HT-29 (cell line): ENCODE data around the gene CAPNS2. TPM values are rescaled to one million over a fixed set of nuclear protein-coding genes. Genes with fewer than 3 reads are reported as not detected.
"Not testable (repeated sequence)": the region's sequence is repeated elsewhere in the genome, so short reads cannot be mapped to it uniquely, and the experiment has no call there.

ENCODE experiments used
- DNase-seq: peaks from one replicate; pipeline ENCODE4 v3.0.0-alpha.2; 2015; ENCODE audit warnings: low spot score
- total RNA-seq: library from RNA; depleted of rRNA; stranded (reverse); fragments of >200 nt; shearing (Covaris generic); gene quantifications from 2 replicates; pipeline ENCODE4 v1.2.3, GENCODE V29; 2014; rRNA removed

Gene CAPNS2
- total RNA-seq, 1 experiment from 2014 or later, result 0.23 TPM

- no peak for DNase-seq
Observed at GRCh38 chr16:55567382-55567781, 898 bp downstream of the CAPNS2 start.

GRCh38 chr16:55568207-55568606 is 1.7 kb downstream of the CAPNS2 start:
- DNase-seq, result no peak

GRCh38 chr16:55569025-55569424 is 2.5 kb downstream of the CAPNS2 start:
- no peak for DNase-seq

GRCh38 chr16:55570159-55570558 is 3.7 kb downstream of the CAPNS2 start:
- DNase-seq, result no peak

GRCh38 chr16:55571191-55571897 is 4.9 kb downstream of the CAPNS2 start:
- no peak for DNase-seq

GRCh38 chr16:55572439-55572838 is 6.0 kb downstream of the CAPNS2 start:
- DNase-seq, result peak; percentile 7

- no peak for DNase-seq
Observed at GRCh38 chr16:55574811-55575210, 8.3 kb downstream of the CAPNS2 start.

GRCh38 chr16:55575496-55575895 is 9.0 kb downstream of the CAPNS2 start:
- no peak for DNase-seq

GRCh38 chr16:55576384-55576783 is 9.9 kb downstream of the CAPNS2 start:
- no peak for DNase-seq

- DNase-seq, result no peak
Observed at GRCh38 chr16:55577887-55578286, 11.4 kb downstream of the CAPNS2 start.

GRCh38 chr16:55585631-55586030 is 19.1 kb downstream of the CAPNS2 start:
- DNase-seq, result no peak

- no peak for DNase-seq
Observed at GRCh38 chr16:55588799-55589198, 22.3 kb downstream of the CAPNS2 start.

- DNase-seq, result no peak
Observed at GRCh38 chr16:55592306-55592705, 25.8 kb downstream of the CAPNS2 start.

GRCh38 chr16:55597928-55598327 is 31.4 kb downstream of the CAPNS2 start:
- DNase-seq, result peak; percentile 30

GRCh38 chr16:55605754-55606336 is 39.4 kb downstream of the CAPNS2 start:
- DNase-seq, result no peak

- no peak for DNase-seq
Observed at GRCh38 chr16:55613613-55614335, 47.3 kb downstream of the CAPNS2 start.

- no peak for DNase-seq
Observed at GRCh38 chr16:55615071-55615470, 48.6 kb downstream of the CAPNS2 start.

GRCh38 chr16:55615670-55616069 is 49.2 kb downstream of the CAPNS2 start:
- DNase-seq, result not testable (repeated sequence)

Other genes starting within 250 kb of the CAPNS2 start
- gene IRX6, start 242.5 kb upstream of the CAPNS2 start, total RNA-seq, result not detected in 2 replicates
- 0.03 and 0.42 TPM in 2 replicates for gene MMP2, start 87.5 kb upstream of the CAPNS2 start, total RNA-seq
- gene LPCAT2, start 57.6 kb upstream of the CAPNS2 start, total RNA-seq, result 18.0 and 18.1 TPM in 2 replicates
- gene SLC6A2, start 89.3 kb downstream of the CAPNS2 start, total RNA-seq, result not detected in 2 replicates